ENCODE data around the gene ECE1.

The ECE1 gene

DNA sequence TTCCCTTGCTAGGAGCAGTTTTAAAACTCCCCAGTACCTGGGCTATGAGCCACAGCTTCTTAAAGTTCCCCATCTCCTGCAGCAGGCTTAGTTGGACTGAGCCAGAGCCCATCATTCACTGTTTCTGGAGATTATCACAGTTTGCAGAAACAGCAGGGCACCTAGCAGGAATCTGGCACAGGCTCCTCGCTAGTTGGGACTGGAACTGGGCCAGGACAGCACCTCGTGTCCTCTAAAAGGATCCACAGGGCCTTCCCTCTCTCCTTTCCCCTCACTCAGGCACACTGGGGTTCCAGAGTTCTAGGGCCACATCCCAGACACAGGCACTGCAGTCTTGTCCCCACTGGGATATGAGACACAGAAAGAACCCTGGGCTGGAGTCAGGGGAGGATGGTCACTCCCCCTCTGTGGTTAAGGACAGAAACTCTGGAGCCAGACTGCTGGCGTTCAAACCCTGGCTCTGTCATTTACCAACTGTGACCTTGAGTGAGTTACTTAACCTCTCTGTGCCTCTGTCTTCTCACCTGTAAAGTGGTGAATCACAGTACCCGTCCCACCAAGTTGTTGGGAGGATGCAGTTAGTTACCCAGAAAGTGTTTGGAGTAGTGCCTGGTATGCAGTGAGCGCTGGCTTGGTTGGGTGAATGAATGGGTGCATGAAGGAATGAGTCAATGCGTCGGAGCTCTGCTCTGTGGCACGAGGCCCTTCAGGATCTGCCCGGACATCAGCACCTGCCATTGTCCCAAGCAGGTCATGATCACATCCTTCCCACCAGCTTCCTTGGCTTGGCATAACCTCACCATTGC, 18.8 kb upstream of the ECE1 start:
- no peak overlapping the region for H3K4me2 ChIP-seq (ENCODE audit: low read length)

DNA sequence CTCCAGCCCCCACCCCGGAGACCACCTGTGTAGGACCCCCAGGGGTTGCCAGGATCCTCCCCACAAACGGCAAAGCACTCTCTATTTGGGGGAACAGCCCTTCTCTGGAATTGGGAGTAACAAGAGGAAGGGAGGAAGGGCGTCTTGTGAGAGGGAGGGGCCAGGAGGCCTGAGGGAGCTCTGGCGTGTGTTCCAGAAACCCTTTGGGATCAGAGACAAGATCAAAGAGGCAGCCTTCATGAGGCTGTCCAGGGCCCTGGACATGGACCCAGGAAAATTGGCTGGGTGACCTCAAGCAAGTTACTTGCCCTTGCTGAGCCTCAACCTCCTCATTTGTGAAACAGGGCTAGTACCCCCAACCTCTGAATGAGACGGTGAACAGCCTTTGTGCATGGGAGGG, 18.1 kb upstream of the ECE1 start:
- no peaks in the 10 kb centered on the region for H4K20me1 ChIP-seq (ENCODE audit: insufficient read depth, low read length)
- no peaks in the 10 kb centered on the region for H3K9me3 ChIP-seq (ENCODE audit: low read length)
- no peaks in the 10 kb centered on the region for H3K79me2 ChIP-seq (ENCODE audit: insufficient read depth, low read length)
- H3K27ac ChIP-seq (ENCODE audit: low read depth, low read length, poor library complexity, severe bottlenecking), result peak overlapping the region; percentile 24
- H3K4me3 ChIP-seq (ENCODE audit: low read depth, low read length, poor library complexity, severe bottlenecking), result no peak overlapping the region
- no peaks in the 10 kb centered on the region for H3K36me3 ChIP-seq (ENCODE audit: insufficient read depth, low read length)
- H3K4me1 ChIP-seq (ENCODE audit: insufficient read depth, low read length, severe bottlenecking), result peaks cover 35% of the 10 kb centered on the region
- H3K9me2 ChIP-seq (ENCODE audit: low read depth, low read length), result no peaks in the 10 kb centered on the region
- H2AFZ ChIP-seq (ENCODE audit: low read length), result no peak overlapping the region
- TF ChIP-seq EZH2 (IDR thresholded peaks at IDR 0.05; ENCODE audit: borderline replicate concordance, low read length), result no peak
- TF ChIP-seq, protein P1, sequence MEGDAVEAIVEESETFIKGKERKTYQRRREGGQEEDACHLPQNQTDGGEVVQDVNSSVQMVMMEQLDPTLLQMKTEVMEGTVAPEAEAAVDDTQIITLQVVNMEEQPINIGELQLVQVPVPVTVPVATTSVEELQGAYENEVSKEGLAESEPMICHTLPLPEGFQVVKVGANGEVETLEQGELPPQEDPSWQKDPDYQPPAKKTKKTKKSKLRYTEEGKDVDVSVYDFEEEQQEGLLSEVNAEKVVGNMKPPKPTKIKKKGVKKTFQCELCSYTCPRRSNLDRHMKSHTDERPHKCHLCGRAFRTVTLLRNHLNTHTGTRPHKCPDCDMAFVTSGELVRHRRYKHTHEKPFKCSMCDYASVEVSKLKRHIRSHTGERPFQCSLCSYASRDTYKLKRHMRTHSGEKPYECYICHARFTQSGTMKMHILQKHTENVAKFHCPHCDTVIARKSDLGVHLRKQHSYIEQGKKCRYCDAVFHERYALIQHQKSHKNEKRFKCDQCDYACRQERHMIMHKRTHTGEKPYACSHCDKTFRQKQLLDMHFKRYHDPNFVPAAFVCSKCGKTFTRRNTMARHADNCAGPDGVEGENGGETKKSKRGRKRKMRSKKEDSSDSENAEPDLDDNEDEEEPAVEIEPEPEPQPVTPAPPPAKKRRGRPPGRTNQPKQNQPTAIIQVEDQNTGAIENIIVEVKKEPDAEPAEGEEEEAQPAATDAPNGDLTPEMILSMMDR (IDR thresholded peaks at IDR 0.05; ENCODE audit: low read length), result no peak
- no peaks in the 10 kb centered on the region for H3F3A ChIP-seq (ENCODE audit: insufficient read depth, low read length)
- H3K27me3 ChIP-seq (ENCODE audit: insufficient read depth, low read length), result no peaks in the 10 kb centered on the region
- no peak overlapping the region for H3K9ac ChIP-seq (ENCODE audit: low read length)
- peak overlapping the region; percentile 5; the same call in 1 of the 2 replicates for H3K4me2 ChIP-seq (ENCODE audit: low read length)

More for the DNA sequence above, 18.8 kb upstream of the ECE1 start:
- H3K4me1 ChIP-seq (ENCODE audit: insufficient read depth, low read length, severe bottlenecking), result peaks cover 30% of the 10 kb centered on the region
- no peaks in the 10 kb centered on the region for H3K27me3 ChIP-seq (ENCODE audit: insufficient read depth, low read length)
- TF ChIP-seq, protein P1 (IDR thresholded peaks at IDR 0.05; ENCODE audit: low read length), result no peak
- TF ChIP-seq EZH2 (IDR thresholded peaks at IDR 0.05; ENCODE audit: borderline replicate concordance, low read length), result no peak
- no peak overlapping the region for H3K4me3 ChIP-seq (ENCODE audit: low read depth, low read length, poor library complexity, severe bottlenecking)
- no peaks in the 10 kb centered on the region for H4K20me1 ChIP-seq (ENCODE audit: insufficient read depth, low read length)
- H3K9ac ChIP-seq (ENCODE audit: low read length), result no peak overlapping the region
- H3K9me3 ChIP-seq (ENCODE audit: low read length), result no peaks in the 10 kb centered on the region
- no peak overlapping the region for H3K27ac ChIP-seq (ENCODE audit: low read depth, low read length, poor library complexity, severe bottlenecking)
- no peak overlapping the region for H2AFZ ChIP-seq (ENCODE audit: low read length)
- no peaks in the 10 kb centered on the region for H3K36me3 ChIP-seq (ENCODE audit: insufficient read depth, low read length)
- H3K79me2 ChIP-seq (ENCODE audit: insufficient read depth, low read length), result no peaks in the 10 kb centered on the region
- H3F3A ChIP-seq (ENCODE audit: insufficient read depth, low read length), result no peaks in the 10 kb centered on the region
- no peaks in the 10 kb centered on the region for H3K9me2 ChIP-seq (ENCODE audit: low read depth, low read length)

DNA sequence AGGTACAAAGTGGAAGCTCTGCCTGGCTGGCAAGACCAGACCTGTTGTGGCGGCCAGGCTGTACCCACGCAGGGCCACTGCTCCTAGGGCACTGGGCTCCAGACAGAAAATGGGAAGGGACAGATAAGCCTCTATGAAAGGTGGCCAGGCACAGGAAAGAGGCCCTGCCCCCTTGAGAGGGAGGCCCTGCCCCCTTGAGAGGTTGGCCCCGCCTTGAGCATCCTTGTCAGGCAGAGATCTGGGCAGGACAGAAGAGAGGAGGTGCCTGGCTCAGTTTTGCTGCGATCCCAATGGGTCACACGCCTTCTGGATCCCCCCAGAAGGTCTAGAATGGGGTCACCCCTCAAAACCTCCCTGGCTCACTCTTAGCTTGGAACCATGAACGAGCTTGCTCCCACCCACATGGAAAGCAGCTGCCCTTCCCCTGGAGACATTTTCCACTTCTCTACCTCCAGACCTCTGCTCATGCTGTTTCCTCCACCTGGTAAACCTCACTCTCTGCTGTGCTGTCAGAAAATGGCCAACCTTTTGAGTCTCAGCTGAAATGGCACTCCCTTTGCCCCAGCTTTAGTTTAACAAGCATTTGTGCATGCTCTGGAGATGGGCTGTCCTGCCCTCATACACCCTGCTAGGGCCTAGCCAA, 17.5 kb upstream of the ECE1 start:
- no peaks in the 10 kb centered on the region for H3K36me3 ChIP-seq (ENCODE audit: insufficient read depth, low read length)
- H4K20me1 ChIP-seq (ENCODE audit: insufficient read depth, low read length), result no peaks in the 10 kb centered on the region
- no peaks in the 10 kb centered on the region for H3K79me2 ChIP-seq (ENCODE audit: insufficient read depth, low read length)
- H3K9ac ChIP-seq (ENCODE audit: low read length), result no peak overlapping the region
- no peaks in the 10 kb centered on the region for H3F3A ChIP-seq (ENCODE audit: insufficient read depth, low read length)
- peak overlapping the region; percentile 5; the same call in 1 of the 2 replicates for H3K4me2 ChIP-seq (ENCODE audit: low read length)
- no peaks in the 10 kb centered on the region for H3K27me3 ChIP-seq (ENCODE audit: insufficient read depth, low read length)
- no peaks in the 10 kb centered on the region for H3K9me2 ChIP-seq (ENCODE audit: low read depth, low read length)
- peak overlapping the region; percentile 24 for H3K27ac ChIP-seq (ENCODE audit: low read depth, low read length, poor library complexity, severe bottlenecking)
- H3K4me3 ChIP-seq (ENCODE audit: low read depth, low read length, poor library complexity, severe bottlenecking), result no peak overlapping the region
- TF ChIP-seq EZH2 (IDR thresholded peaks at IDR 0.05; ENCODE audit: borderline replicate concordance, low read length), result no peak
- TF ChIP-seq, protein P1 (IDR thresholded peaks at IDR 0.05; ENCODE audit: low read length), result no peak
- H3K9me3 ChIP-seq (ENCODE audit: low read length), result no peaks in the 10 kb centered on the region
- no peak overlapping the region for H2AFZ ChIP-seq (ENCODE audit: low read length)
- peaks cover 40% of the 10 kb centered on the region for H3K4me1 ChIP-seq (ENCODE audit: insufficient read depth, low read length, severe bottlenecking)
